Measurements from ENCODE around the gene CHL1.

- TF ChIP-seq CTCF (conservative IDR thresholded peaks at IDR 0.05 in 1 of 2, IDR thresholded peaks at IDR 0.05 in 1 of 2; ENCODE audit: low read depth in 1 of 2, low read length in 2 of 2) (no peak), EZH2 (IDR thresholded peaks at IDR 0.05; ENCODE audit: low read length, missing control alignments) (no peak)
Observed at GRCh38 chr3:270688-271087, 74.1 kb downstream of the CHL1 start.

Measured in fibroblast of lung (primary cell).